HK-2 (cell line): ENCODE data around the gene AMT.
"Not testable (repeated sequence)": the region's sequence is repeated elsewhere in the genome, so short reads cannot be mapped to it uniquely, and the experiment has no call there.

Experiments used
- DNase-seq: peaks from one replicate; pipeline ENCODE4 v3.0.0-alpha.2; 2018; ENCODE audit not compliant: unreplicated experiment

The AMT gene

GRCh38 chr3:49424816-49425215 lies 2.5 kb upstream of the AMT start:
- DNase-seq = no peak

- DNase-seq = no peak
These were observed 339 bp downstream of the AMT start for GRCh38 chr3:49421890-49422378.

GRCh38 chr3:49417516-49418120 lies 4.7 kb downstream of the AMT start:
- no peak for DNase-seq

- DNase-seq = no peak
These were observed 5.4 kb downstream of the AMT start for GRCh38 chr3:49416867-49417266.

GRCh38 chr3:49415931-49416601 lies 6.2 kb downstream of the AMT start:
- DNase-seq = no peak

GRCh38 chr3:49414753-49415152 lies 7.5 kb downstream of the AMT start:
- no peak for DNase-seq

- no peak for DNase-seq
These were observed 8.9 kb downstream of the AMT start for GRCh38 chr3:49413338-49413734.

- no peak for DNase-seq
These were observed 9.5 kb downstream of the AMT start for GRCh38 chr3:49412632-49413337.

- peak; percentile 95 for DNase-seq
These were observed 10.2 kb downstream of the AMT start, which contains the start of the genes RHOA and TCTA for GRCh38 chr3:49411968-49412631. RHOA (minus strand) TSS chr3:49411976; CDS start chr3:49375589, 36,387 bp downstream. TCTA (plus strand) TSS chr3:49412423; CDS start chr3:49412427, 4 bp downstream.

- DNase-seq = no peak
These were observed 10.7 kb downstream of the AMT start for GRCh38 chr3:49411535-49411967.

GRCh38 chr3:49410846-49411534 lies 11.3 kb downstream of the AMT start:
- DNase-seq = no peak

GRCh38 chr3:49410066-49410845 lies 12.0 kb downstream of the AMT start:
- no peak for DNase-seq

- no peak for DNase-seq
These were observed 15.4 kb downstream of the AMT start for GRCh38 chr3:49406571-49407565.

GRCh38 chr3:49405570-49405969 lies 16.7 kb downstream of the AMT start:
- not testable (repeated sequence) for DNase-seq

- no peak for DNase-seq
These were observed 18.4 kb downstream of the AMT start for GRCh38 chr3:49403891-49404290.

- no peak for DNase-seq
These were observed 20.5 kb downstream of the AMT start for GRCh38 chr3:49401766-49402165.

- no peak for DNase-seq
These were observed 22.8 kb downstream of the AMT start for GRCh38 chr3:49399461-49399860.

GRCh38 chr3:49397470-49397869 lies 24.8 kb downstream of the AMT start:
- DNase-seq = no peak

- DNase-seq = not testable (repeated sequence)
These were observed 31.0 kb downstream of the AMT start for GRCh38 chr3:49391310-49391709.
